Measurements from ENCODE around the gene CDKL4.
"Not testable (repeated sequence)": the region's sequence is repeated elsewhere in the genome, so short reads cannot be mapped to it uniquely, and the experiment has no call there.

Gene CDKL4

GRCh38 chr2:39176997-39177396, 66.8 kb downstream of the CDKL4 start:
- DNase-seq (no peak), ATAC-seq (no peak)

- DNase-seq (no peak), ATAC-seq (no peak)
Observed at GRCh38 chr2:39175026-39175812, 68.6 kb downstream of the CDKL4 start.

- ATAC-seq (no peak), DNase-seq (no peak)
Observed at GRCh38 chr2:39174022-39174421, 69.7 kb downstream of the CDKL4 start.

GRCh38 chr2:39172047-39172706, 71.6 kb downstream of the CDKL4 start:
- not testable (repeated sequence) for ATAC-seq, DNase-seq

DNA sequence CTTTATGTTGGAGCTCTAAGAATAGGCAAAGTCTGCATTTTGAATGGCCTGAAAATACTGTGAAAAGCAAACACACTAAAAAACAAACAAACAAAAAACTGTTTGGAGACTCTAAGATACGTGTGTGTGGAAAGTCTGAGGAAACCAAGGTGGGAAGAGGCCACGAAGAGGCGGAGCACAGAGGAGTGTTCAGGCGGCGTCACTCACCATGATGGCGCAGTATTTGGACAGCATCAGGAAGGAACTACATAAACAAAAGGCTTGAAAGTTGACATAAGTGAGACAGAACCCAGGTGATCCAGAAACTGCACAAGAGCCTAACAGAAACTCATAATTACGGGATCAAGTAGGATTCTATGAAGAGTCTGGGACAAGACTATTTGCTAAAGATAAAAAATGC, 72.1 kb downstream of the CDKL4 start:
- DNase-seq, result no peak
- ATAC-seq, result no peak

DNA sequence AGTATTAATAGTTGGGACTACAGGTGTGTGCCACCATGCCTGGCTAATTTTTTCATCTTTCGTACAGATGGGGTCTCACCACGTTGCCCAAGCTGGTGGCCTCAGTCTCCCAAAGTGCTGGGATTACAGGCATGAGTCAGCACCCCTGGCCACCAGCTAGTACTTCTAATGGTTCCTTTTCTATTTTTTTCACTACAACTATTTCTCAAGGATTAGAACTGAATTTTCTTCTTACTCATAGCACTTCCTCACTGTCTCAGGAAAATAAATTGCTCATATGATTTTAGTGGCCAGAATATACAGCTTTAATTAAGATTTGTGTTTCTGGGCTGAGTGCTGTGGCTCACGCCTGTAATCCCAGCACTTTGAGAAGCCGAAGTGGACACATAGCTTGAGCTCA, 79.7 kb downstream of the CDKL4 start:
- DNase-seq (no peak), ATAC-seq (no peak)

DNA sequence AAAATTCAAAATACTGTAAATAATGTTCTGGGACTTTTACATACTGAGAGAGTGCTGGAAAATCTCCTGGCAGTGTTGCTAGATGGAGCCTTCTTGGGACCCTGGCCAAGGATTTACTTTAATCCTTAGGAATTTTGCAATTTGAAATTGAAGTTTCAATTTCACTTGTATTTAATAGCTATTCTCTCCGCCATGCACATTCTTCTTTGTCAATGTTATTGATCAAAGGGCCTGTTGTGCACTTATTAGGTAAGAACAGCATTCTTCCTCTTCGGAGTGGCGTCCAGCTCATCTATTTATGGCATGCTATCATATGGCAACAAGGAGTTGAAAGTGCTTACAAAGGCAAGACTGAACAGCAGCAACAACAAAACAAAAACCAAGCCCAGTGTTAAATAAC, 82.8 kb downstream of the CDKL4 start:
- ATAC-seq (no peak), DNase-seq (no peak)

DNA sequence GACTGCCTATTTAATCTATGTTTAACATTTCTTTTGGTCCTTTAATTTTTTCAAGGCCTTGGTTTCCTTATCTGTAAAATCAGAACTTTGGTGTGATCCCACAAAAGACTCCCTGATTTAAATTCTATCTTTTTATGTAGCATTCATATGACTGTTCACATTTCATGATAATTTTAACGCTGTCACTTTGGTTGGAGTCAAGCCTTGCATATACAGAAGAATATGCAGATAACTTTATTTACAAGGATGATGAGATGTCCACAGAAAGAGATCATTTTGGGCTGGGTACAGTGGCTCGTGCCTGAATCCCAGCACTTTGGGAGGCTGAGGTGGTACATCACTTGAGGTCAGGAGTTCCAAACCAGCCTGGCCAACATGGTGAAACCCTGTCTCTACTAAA, 84.5 kb downstream of the CDKL4 start:
- ATAC-seq (no peak), DNase-seq (no peak)

DNA sequence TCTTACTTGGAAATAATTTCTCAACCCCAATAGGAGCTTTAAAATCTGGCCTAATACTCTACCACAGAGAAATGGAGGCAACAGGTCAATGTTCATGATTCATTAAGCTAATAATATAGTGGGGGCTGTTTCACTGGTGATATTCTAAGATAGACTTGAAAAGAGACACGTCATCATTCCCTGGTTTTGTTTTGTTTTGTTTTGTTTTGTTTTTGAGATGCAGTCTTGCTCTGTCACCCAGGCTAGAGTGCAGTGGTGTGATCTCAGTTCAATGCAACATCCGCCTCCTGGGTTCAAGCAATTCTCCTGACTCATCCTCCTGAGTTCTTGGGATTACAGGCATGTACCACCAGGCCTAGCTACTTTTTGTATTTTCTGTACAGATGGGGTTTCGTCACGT, 85.4 kb downstream of the CDKL4 start:
- DNase-seq, result no peak
- no peak for ATAC-seq

DNA sequence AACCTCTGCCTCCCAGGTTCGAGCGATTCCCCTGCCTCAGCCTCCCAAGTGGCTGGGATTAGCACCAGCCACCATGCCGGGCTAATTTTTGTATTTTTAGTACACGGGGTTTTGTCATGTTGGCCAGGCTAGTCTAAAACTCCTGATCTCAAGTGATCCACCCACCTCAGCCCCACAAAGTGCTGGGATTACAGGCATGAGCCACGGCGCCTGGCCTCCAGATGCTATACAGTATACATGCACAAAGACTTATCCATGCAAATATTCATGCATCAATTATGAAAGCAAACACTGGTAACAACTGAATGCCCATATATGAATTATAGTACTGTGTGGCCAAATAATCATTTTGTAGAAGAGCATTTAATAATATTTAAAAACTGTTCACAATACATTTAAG, 86.9 kb downstream of the CDKL4 start:
- DNase-seq (no peak), ATAC-seq (no peak)

DNA sequence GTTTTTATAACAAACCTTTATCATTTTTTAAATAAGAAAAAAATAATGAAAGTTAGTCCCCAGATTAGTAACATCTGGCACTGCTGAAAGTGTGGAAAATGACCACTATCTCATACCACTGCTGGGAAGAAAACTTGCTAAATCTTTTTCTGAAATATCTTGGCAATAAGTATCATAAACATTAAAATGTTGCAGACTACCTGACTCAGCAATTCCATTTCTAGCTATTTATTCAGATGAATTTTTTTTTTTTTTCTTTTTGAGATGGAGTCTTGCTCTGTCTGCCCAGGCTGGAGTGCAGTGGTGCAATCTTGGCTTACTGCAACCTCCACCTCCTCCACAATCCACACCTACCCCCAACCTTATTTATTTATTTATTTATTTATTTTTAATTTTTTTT, 87.7 kb downstream of the CDKL4 start:
- no peak for DNase-seq
- no peak for ATAC-seq

DNA sequence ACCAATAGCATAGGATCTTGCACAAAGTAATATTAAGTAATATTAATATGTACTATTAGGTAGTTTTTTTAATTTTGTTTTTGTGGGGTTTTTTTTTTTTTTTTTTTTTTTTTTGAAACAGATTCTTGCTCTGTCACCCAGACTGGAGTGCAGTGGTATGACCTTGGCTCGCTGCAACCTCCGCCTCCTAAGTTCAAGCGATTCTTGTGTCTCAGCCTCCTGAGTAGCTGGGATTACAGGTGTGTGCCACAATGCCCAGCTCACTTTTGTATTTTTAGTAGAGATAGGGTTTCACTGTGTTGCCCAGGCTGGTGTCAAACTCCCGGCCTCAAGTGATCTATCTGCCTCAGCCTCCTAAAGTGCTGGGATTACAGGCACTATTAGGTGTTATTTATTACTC, 88.2 kb downstream of the CDKL4 start:
- not testable (repeated sequence) for ATAC-seq, DNase-seq

DNA sequence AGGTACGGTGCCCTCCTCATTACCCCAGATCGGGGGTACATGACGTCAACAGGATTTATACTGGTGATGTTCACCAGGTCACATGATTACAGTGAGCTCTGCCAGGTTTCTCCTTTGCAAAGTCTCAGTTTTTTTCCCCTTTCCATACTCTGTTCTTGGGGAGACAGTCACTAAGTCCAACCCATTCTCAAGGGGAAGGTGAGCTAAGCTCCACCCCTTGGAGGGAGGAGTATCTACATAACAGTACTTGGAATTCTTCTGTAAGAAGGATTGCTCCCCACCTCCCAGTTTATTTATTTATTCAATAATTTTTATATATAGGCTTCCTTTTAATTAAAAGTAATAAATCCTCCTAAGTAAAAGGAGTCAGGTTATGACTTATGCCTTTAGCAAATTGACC, 88.8 kb downstream of the CDKL4 start:
- no peak for ATAC-seq
- DNase-seq, result no peak

DNA sequence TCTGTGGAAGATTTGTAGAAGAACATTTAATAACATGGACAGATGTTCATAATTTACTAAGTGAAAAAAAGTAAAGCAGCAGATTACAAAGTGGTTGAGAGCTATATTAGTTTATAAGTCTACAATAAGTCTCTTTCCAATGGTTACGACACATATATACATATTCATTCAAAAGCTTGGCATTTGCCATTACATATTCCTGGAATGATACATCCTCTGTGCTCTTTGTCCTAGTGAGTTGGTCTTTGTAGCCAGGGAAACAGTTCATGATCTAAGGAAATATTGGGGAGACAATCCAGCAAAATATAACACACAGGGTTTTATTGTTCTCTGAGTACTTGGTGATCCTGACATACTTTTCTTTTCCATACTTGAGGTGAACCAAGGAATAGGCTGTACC, 90.5 kb downstream of the CDKL4 start:
- DNase-seq (no peak), ATAC-seq (no peak)

- ATAC-seq (no peak), DNase-seq (no peak)
Observed at GRCh38 chr2:39152504-39152903, 91.3 kb downstream of the CDKL4 start.

GRCh38 chr2:39150890-39151497, 92.8 kb downstream of the CDKL4 start:
- no peak for ATAC-seq
- DNase-seq, result no peak

GRCh38 chr2:39150102-39150562, 93.6 kb downstream of the CDKL4 start:
- ATAC-seq (no peak), DNase-seq (no peak)

DNA sequence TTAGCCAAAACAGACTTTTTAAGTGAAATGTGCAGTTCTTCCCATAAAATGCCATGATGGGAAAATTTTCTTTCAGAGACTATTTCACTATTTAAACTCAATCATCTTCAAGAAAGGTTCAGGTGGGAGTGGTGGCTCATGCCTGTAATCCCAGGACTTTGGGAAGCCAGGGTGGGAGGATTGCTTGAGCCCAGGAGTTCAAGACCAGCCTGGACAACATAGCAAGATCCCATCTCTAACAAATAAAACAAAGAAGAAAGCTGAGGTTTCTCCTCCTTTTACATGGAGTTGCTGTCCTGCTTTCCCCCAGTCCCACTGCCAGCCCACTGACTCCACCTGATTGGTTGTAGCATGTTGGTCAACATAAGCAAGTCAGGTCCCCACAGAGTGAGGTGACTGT, 97.1 kb downstream of the CDKL4 start:
- DNase-seq (no peak), ATAC-seq (no peak)

DNA sequence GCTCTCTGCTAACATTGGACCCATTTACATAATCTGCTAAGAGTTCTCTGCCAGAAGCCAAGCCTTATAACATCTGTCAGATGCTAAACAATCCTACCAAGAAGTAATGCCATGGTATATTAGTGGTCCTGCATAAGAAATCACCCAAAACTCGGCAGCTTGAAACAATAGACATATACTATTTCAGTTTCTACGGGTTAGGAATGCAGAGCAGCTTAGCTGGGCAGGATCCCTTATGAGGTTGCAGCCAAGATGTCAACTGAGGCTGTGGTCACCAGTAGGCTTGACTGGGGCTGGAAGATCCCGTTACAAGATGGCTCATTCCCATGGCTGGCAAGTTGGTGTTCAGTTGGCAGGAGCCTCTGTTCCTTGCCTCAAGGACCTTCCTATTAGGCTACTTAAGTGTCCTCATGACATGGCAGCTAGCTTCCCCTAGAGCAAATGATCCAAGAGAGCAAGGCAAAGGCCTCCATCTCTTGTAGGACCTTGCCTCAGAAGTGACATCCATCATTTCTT, 97.8 kb downstream of the CDKL4 start:
- ATAC-seq, result no peak
- no peak for DNase-seq

DNA sequence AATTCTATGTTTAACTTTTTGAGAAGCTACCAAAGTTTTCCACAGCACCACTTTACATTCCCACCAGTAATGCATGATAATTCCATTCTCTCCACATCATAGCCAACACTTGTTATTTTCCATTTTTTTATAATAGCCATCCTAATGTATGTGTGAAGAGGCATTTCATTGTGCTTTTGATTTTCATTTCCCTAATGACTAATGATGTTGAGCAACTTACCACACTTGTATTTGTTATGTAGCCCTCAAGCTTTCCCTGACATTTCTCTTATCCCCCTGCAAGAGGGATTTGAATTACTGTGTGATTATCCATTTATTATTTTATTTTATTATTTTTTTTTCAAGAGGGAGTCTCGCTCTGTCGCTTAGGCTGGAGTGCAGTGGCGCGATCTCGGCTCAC, 99.4 kb downstream of the CDKL4 start:
- no peak for DNase-seq
- ATAC-seq, result no peak

DNA sequence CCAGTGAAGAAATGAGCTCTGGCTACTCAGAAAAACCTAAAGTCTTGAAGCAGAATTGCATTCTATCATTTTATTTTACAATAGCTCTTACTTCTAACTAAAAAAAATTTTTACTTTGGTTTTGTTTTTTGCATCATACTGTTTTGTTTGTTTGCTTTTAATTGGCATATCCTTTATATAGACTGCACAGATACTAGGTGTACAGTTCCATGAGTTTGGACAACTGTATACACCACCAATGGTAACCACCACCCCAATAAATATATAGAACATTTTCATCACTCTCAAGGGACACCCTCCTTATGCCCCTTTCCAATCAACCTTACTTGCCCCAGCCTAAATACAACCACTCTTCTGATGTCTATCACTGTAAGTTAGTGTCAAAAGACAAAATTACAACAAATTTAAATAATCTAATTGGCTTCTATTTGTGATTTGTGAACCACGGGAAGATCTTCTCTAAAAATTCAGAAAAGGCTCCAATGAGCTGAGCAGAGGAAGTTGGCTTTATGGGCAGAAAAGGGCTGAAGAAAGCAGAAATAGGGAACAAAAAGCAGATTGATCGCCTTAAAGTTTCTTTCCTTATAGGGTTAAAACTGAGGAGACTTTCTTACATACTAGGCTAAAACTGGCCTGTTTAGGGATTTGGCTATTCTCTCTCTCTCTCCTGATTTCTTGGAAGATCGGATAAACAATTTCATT, 100.7 kb downstream of the CDKL4 start:
- DNase-seq (no peak), ATAC-seq (no peak)

All from stimulated activated naive CD8-positive, alpha-beta T cell treated with anti-CD3 and anti-CD28 coated beads, Interleukin-15, Interleukin-2, amounts not matched to agents 100 U/mL and 50 U/mL, for 24 hours (primary cell).